AG09319 (cell line): ENCODE data around the gene RIMS4.

Source experiments
- DNase-seq: peaks from one replicate; pipeline ENCODE4 v3.0.0-alpha.2; 2010; ENCODE audit warnings: low read depth; ENCODE audit errors: extremely low read depth
- TF ChIP-seq, protein P1 (sequence below): IDR thresholded peaks from 2 replicates; pipeline ENCODE4 v1.5.1; 2011; ENCODE audit warnings: low read depth, mild to moderate bottlenecking, inconsistent platforms, low read length, moderate library complexity

Gene RIMS4

DNA sequence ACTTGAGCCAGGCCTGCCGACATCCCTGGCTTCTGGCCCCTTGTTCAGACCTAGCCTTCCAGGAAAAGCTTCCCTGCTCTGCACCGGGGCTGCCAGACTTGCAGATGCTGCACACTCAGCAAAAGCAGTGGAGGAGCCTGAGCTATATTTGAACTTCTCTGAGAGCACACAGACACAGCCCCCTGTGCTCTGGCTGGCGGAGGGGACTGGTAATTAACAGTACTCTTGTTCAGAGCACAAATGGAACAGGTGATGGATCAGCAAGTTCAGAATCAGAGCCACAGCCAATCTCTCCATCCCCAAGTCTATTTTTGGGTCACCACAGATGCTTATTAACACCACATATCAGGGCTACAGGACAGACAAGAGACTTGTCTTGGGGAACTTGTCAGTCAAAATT, 27.6 kb upstream of the RIMS4 start:
- no peak for DNase-seq
- TF ChIP-seq, protein P1, sequence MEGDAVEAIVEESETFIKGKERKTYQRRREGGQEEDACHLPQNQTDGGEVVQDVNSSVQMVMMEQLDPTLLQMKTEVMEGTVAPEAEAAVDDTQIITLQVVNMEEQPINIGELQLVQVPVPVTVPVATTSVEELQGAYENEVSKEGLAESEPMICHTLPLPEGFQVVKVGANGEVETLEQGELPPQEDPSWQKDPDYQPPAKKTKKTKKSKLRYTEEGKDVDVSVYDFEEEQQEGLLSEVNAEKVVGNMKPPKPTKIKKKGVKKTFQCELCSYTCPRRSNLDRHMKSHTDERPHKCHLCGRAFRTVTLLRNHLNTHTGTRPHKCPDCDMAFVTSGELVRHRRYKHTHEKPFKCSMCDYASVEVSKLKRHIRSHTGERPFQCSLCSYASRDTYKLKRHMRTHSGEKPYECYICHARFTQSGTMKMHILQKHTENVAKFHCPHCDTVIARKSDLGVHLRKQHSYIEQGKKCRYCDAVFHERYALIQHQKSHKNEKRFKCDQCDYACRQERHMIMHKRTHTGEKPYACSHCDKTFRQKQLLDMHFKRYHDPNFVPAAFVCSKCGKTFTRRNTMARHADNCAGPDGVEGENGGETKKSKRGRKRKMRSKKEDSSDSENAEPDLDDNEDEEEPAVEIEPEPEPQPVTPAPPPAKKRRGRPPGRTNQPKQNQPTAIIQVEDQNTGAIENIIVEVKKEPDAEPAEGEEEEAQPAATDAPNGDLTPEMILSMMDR, result no peak

DNA sequence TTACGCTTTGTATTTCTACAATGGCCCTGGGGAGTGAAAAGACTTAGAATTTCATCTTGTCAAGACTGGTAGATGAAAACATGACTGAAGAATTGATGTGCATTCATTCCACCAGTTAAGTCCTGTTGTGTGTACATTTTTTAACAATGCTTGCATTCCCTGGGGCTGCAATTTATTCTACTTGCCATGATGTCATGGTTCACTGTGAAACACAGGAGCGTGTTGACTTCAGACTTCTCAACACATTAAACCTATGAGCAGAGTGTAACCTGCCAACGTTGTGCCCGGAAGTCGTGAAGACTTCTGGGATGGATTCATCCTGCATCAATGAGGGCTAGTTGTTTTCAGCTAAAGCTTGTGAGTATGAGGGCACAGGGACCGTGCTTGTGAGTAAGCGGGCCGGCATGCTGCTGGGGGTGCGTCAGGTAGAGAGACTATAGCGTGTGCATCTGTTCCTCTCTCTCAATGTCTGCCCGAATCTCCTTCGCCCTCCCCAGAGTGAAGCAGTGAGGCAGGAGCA, 26.3 kb upstream of the RIMS4 start:
- TF ChIP-seq, protein P1, result no peak

DNA sequence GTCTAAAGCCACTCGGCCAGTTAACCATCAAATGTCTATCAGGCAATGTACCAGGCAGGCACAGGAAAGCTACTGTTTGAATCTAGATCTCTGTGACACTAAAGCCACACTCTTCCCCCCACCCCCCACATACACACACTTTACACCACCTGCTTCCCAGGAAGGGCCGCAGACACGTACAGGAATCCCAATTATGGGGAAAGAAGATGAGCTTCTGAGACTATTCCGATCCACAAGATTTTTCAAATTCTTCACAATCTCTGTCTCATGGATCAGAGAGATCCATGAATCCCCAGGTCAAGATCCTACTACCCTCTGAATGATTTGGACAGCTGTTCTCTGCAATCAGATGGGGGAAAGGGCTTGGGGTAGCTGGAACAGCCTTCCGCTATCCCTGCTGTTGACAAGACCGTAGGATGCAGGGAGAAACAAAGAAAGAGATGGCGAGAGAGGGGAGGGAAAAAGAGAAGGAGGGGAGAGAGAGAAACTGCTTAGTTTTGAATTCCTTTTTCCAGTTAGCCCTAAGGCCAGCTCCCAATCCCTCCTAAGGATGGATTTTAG, 25.4 kb upstream of the RIMS4 start:
- no peak for DNase-seq
- TF ChIP-seq, protein P1, result no peak

More for the DNA sequence above, 26.3 kb upstream of the RIMS4 start:
- DNase-seq, result no peak

- no peak for DNase-seq
These were observed 24.8 kb upstream of the RIMS4 start for GRCh38 chr20:44835116-44835515.

GRCh38 chr20:44834693-44835092, 24.3 kb upstream of the RIMS4 start:
- DNase-seq, result no peak
- TF ChIP-seq, protein P1, result no peak

More at GRCh38 chr20:44835116-44835515, 24.8 kb upstream of the RIMS4 start:
- TF ChIP-seq, protein P1, result no peak

DNA sequence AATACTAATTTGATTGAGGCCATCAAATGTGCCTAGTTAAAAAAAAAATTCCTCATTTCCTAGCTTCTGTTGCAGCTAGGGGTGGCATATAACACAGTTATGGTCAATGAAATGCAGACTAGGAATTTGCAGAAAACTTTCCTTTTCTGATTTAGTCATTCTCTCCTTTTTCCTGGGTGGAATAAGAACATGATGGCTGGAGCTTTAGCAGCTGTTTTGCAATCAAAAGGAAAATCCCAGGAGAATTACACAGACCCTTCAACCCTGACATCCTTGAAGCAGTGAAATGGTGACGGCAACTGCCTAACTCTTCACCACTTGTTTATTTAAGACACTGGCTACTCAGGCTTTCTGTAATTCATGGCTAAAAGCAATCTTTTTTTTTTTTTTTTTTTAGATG, 23.1 kb upstream of the RIMS4 start:
- TF ChIP-seq, protein P1, result no peak

DNA sequence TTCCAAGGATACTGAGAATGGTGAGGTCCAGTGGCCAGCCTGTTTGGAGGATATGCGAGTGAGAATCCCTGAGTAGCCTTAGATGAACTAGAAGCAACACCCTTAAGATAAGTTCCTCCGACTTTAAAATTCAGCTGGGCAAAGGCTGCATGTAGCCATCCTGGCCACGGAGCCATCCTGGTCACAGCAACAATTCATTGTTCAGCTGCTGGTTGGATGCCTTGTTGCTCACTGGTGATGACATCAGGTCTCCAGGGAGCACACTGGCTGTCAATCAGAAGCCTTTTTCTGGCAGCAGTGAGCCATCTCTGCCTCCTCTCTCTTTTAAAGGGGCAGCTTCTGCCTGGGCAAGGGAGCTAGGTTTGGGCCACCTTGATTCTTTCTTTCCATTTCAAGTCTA, 22.4 kb upstream of the RIMS4 start:
- no peak for DNase-seq
- TF ChIP-seq, protein P1, result no peak

More for the DNA sequence above, 23.1 kb upstream of the RIMS4 start:
- DNase-seq, result no peak
